Bronchial smooth muscle cell (primary cell): ENCODE data around the gene RPL29. TPM values are rescaled to one million over a fixed set of nuclear protein-coding genes. Genes with fewer than 3 reads are reported as not detected.

Source experiments
- total RNA-seq: library from RNA; depleted of rRNA; stranded (reverse); fragments of >200 nt; gene quantifications from 2 replicates; pipeline ENCODE4 v1.2.1, GENCODE V29; 2014

The RPL29 gene
- total RNA-seq, result 896 and 1,003 TPM in 2 replicates

DNA sequence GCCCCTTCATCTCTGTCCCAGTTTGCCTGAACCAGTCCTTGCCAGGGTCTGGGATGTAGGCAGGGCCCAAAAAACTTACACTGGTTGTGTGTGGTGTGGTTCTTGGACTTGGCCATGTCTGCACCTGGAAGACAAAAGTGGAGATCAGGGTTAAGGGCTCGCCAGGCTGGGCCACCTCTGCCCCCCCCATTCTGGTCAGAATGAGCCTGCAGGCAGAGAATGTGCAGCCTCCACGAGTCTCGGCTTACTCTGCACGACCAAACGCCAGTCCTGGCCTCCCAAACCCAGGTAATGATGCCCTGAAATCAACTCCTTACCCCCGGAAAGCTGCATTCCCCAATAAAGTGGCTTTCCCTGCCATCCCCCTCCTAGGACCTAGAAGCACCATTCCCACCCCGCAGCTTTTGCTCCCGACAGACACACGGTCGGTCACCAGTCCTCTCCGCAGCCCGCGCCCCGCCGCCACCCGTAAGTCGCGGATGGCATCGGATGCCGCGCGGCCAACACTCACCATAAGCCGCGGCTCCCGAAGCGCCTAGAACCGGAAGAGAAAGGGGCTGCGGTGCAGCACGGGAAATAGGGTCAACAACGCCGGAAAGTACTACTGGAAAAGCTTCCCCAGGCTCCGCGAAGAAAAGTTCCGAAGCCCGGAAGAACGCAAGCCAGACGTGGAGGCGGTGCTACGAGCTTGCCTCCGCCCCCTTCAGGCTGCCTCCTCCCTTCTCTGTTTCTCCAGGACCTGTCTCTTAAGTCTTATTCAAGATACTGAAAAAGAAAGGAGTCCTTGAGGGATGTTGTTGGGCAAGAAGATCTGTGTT is at the start of gene RPL29:
RPL29 (minus strand) TSS at position 550 of the 818 bp plus-strand sequence; CDS start at position 116, 434 bp downstream.

DNA sequence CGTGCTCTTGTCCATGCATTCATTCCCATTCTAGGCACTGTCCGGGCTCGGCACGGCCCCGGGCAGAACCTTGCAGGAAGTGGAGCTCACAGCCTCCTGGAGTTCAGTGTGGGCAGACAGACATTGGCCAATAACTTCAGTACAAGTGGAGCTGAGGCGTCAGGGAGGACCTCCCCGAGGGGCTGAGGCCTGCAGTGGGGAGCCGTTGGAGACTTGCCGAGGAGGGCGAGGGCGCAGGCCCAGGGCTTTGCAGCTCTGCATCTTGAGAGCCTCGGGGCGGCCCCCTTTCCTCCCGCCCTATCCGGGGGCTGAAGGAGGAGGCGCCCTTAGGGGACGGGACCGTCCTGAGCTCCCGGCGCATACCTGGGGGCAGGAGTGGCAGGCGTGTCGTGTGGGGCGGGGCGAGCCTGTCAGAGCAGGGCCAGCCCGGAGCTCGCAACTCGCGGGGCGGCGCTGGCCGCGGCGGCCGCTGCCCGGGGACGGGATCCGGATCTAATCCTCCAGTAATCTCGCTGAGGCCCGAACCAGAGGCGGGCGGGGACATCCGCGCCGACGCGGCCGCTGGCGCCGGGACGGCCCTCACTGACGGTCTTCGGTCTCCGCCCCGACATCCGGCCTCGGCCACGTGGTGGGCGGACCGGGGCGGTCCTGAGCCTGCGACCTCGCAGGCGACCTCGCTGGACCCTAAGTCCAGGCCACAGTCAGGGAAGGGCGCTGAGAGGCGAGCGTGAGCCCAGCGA is 12.7 kb downstream of the RPL29 start, which contains the start of gene ACY1:
ACY1 (plus strand) TSS at position 698 of the 740 bp plus-strand sequence. CDS start 530 bp downstream, outside the sequence.

DNA sequence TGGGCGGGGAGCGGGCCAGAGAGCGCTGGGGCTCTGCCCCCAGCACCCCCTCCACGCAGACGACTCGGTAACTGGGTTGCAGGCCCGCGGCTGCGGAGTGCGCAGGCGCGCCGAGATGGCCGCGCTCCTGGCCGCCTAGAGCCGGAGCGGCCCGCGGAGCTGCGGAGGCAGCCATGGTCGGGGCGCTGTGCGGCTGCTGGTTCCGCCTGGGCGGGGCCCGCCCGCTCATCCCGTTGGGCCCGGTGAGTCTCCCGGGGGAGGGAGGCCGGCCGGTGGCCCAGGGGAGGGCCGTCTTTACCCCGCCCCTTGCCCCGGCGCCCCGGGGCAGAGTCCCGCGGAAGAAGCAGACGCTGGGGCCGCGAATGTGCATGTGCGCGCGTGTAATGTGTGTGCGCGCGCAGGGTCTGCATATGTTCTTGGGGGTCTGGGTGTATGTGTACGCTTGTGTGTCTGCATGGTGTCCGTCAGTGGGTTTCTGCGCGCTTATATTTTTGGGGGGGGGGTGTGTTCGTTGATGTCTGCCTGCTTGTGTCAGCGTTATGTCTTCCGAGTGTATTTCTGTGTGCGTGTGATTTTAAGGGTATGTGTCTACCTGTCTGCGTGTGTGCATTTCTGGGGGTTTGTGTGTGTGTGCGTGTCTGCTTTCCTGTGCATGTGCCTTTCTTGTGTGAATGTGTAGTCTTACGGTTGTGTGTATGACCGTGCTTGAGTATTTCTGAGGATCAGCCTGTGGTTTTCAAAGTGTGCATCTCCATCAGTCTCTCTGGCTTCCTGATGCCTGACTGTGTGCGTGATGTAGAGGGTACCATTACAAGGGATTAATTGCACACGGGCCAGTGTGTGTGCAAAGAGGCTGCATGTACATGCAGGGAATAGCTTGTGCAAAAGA is 20.5 kb downstream of the RPL29 start, which contains the start of gene ABHD14A:
ABHD14A (plus strand) TSS at position 102 of the 889 bp plus-strand sequence; CDS start at position 174, 72 bp downstream.

DNA sequence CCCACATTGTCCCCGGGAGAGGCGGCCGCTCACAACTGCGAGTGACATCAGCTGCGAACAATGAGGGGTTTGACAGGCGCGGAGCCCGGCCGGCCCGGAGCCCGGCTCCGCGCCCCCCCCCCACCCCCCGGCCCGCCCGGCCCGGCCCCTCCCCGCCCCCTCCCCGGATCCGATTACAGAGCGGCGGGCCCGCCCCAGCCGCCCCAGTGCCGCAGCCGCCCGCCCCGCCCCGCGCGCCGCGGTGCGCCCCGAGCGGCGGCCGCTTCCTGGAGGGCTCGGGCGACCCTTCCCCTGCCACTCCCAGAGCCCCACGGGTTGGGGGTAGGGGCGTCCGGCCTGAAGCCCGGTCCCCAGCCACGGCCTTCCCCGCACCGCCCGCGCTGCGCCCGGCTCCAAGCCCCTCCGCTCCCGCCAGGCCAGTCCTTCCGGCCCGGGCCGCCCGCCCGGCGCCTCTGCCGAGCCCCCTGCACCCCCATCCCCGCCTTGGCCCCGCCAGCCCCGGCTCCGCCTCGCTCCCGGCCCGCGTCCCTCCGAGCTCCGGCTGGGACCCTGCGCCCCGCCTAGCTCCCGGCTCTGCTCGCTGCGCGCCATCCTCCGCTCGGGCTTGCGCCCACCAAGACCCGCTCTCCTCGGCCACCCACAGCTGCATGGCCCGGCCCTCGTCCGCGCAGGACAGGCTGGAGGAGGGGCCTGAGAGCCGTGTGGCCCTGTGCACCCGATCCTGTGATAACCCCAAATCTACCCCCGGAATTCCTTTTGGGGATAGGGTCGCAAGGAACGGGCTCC is 28.1 kb downstream of the RPL29 start, which contains the start of gene PCBP4:
PCBP4 (minus strand) TSS at position 71 of the 786 bp plus-strand sequence. CDS start 6,214 bp downstream, outside the sequence.

DNA sequence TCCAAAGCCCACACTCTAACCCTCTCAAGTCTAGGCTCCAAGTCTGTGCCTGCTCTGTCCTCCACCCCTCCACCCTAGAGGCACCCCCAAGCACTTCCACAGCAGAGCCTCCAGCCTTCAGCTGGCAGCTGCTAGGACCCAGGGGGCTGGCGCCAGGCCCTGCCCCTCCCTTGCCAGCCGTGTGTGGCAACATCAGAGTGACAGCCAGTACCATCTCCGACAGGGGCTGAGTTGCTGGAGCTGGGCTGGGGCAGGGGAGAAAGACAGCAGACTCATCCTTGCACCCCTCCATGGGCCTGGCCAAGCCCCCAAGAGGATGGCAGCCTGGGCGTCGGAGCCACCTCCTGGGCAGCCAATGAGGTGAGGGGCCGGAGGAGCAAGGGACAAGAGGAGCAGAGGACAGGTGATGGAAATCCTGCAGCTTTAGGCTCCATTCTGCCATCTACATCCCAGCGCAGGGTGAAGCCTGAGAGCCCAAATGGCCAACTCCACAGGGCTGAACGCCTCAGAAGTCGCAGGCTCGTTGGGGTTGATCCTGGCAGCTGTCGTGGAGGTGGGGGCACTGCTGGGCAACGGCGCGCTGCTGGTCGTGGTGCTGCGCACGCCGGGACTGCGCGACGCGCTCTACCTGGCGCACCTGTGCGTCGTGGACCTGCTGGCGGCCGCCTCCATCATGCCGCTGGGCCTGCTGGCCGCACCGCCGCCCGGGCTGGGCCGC is 40.4 kb downstream of the RPL29 start, which contains the start of gene GPR62:
GPR62 (plus strand) TSS at position 207 of the 718 bp plus-strand sequence; CDS start at position 479, 272 bp downstream.

Other genes starting within 250 kb of the RPL29 start
- gene IQCF6, start 216.7 kb downstream of the RPL29 start, total RNA-seq, result not detected in 2 replicates
- gene IQCF2, start 134.3 kb downstream of the RPL29 start, total RNA-seq, result not detected in 2 replicates
- gene IQCF5, start 120.3 kb downstream of the RPL29 start, total RNA-seq, result not detected in 2 replicates
- not detected in 2 replicates for gene IQCF1, start 92.5 kb downstream of the RPL29 start, total RNA-seq
- gene RRP9, start 54.0 kb downstream of the RPL29 start, total RNA-seq, result 20.1 and 21.4 TPM in 2 replicates
- gene PARP3, start 53.5 kb downstream of the RPL29 start, total RNA-seq, result 13.6 and 40.4 TPM in 2 replicates
- gene GPR62, start 40.5 kb downstream of the RPL29 start, total RNA-seq, result not detected in 2 replicates
- gene PCBP4, start 28.4 kb downstream of the RPL29 start, total RNA-seq, result 38.5 and 45.4 TPM in 2 replicates
- gene ABHD14B, start 21.8 kb downstream of the RPL29 start, total RNA-seq, result 16.7 and 24.0 TPM in 2 replicates
- 9.3 and 11.0 TPM in 2 replicates for gene ABHD14A, start 20.8 kb downstream of the RPL29 start, total RNA-seq
- gene ACY1, start 12.4 kb downstream of the RPL29 start, total RNA-seq, result 27.2 and 34.7 TPM in 2 replicates
- 2.8 and 3.5 TPM in 2 replicates for gene DUSP7, start 60.7 kb upstream of the RPL29 start, total RNA-seq
- gene POC1A, start 158.5 kb upstream of the RPL29 start, total RNA-seq, result 2.6 and 5.4 TPM in 2 replicates
- 27.3 and 28.2 TPM in 2 replicates for gene ALAS1, start 202.3 kb upstream of the RPL29 start, total RNA-seq
- under 0.01 and 0.09 TPM in 2 replicates for gene TLR9, start 229.8 kb upstream of the RPL29 start, total RNA-seq
- gene TWF2, start 243.3 kb upstream of the RPL29 start, total RNA-seq, result 78.8 and 87.5 TPM in 2 replicates
- gene PPM1M, start 249.9 kb upstream of the RPL29 start, total RNA-seq, result 27.0 and 38.6 TPM in 2 replicates